Astrocyte (in vitro differentiated cells and primary cell): ENCODE data around the gene PDGFA. TPM values are rescaled to one million over a fixed set of nuclear protein-coding genes. Genes with fewer than 3 reads are reported as not detected.

Source experiments
- DNase-seq: peaks from one replicate; pipeline ENCODE4 v3.0.0-alpha.2; 2010; ENCODE audit warnings: low read depth
- FAIRE-seq: peaks from 2 replicates; lab custom pipeline; 2011; peaks lifted over from hg19 to GRCh38; lab: Jason Lieb, UNC
- H2AFZ ChIP-seq: 2 replicates; pipeline ENCODE4 v1.6.0; 2012; ENCODE audit warnings: low read depth, low read length, inconsistent platforms
- H3K27ac ChIP-seq: 2 replicates; pipeline ENCODE4 v1.5.1; 2011; ENCODE audit warnings: low read depth, low read length, inconsistent platforms
- H3K27me3 ChIP-seq: 2 replicates; pipeline ENCODE4 v1.6.0; 2011; ENCODE audit warnings: low read length, inconsistent platforms; ENCODE audit not compliant: insufficient read depth
- H3K36me3 ChIP-seq: 2 replicates; pipeline ENCODE4 v1.5.1; 2011; ENCODE audit warnings: low read length, inconsistent platforms; ENCODE audit not compliant: insufficient read depth
- H3K4me1 ChIP-seq: 2 replicates; pipeline ENCODE4 v1.5.1; 2011; ENCODE audit warnings: low read length, inconsistent platforms; ENCODE audit not compliant: insufficient read depth
- H3K4me2 ChIP-seq: 2 replicates; pipeline ENCODE4 v1.6.0; 2012; ENCODE audit warnings: low read length, inconsistent platforms
- H3K4me3 ChIP-seq: 2 replicates; pipeline ENCODE4 v1.5.1; 2011; ENCODE audit warnings: low read depth, mild to moderate bottlenecking, low read length, inconsistent platforms; ENCODE audit not compliant: insufficient read depth
- H3K79me2 ChIP-seq: 2 replicates; pipeline ENCODE4 v1.6.0; 2012; ENCODE audit warnings: mild to moderate bottlenecking, low read length, inconsistent platforms; ENCODE audit not compliant: insufficient read depth
- H3K9ac ChIP-seq: 2 replicates; pipeline ENCODE4 v1.6.0; 2012; ENCODE audit warnings: mild to moderate bottlenecking, low read length, inconsistent platforms
- H3K9me3 ChIP-seq: 2 replicates; pipeline ENCODE4 v1.5.1; 2012; ENCODE audit warnings: low read depth, mild to moderate bottlenecking, low read length, inconsistent platforms; ENCODE audit not compliant: insufficient read depth
- H4K20me1 ChIP-seq: 2 replicates; pipeline ENCODE4 v1.6.0; 2012; ENCODE audit warnings: low read length, inconsistent platforms; ENCODE audit not compliant: insufficient read depth
- H3K27ac Mint-ChIP-seq: one replicate; pipeline ENCODE4 v1.8.0; 2021; ENCODE audit warnings: mild to moderate bottlenecking, mixed read lengths; ENCODE audit not compliant: unreplicated experiment
- H3K27me3 Mint-ChIP-seq: one replicate; pipeline ENCODE4 v1.8.0; 2021; ENCODE audit warnings: low read depth, mixed read lengths; ENCODE audit not compliant: unreplicated experiment
- H3K36me3 Mint-ChIP-seq: one replicate; pipeline ENCODE4 v1.8.0; 2021; ENCODE audit warnings: low read depth, mixed read lengths; ENCODE audit not compliant: unreplicated experiment
- H3K4me1 Mint-ChIP-seq: one replicate; pipeline ENCODE4 v1.8.0; 2021; ENCODE audit warnings: low read depth, mixed read lengths; ENCODE audit not compliant: unreplicated experiment
- H3K4me3 Mint-ChIP-seq: one replicate; pipeline ENCODE4 v1.8.0; 2021; ENCODE audit warnings: mild to moderate bottlenecking, moderate library complexity, mixed read lengths; ENCODE audit not compliant: unreplicated experiment
- H3K9me3 Mint-ChIP-seq: one replicate; pipeline ENCODE4 v1.8.0; 2021; ENCODE audit warnings: mild to moderate bottlenecking, mixed read lengths; ENCODE audit not compliant: unreplicated experiment
- EZH2 ChIP-seq: IDR thresholded peaks from 2 replicates; pipeline ENCODE4 v1.6.1; 2012; ENCODE audit warnings: mild to moderate bottlenecking, low read length, inconsistent platforms; ENCODE audit not compliant: insufficient read depth
- total RNA-seq: library from RNA; stranded (reverse); gene quantifications from 2 replicates; pipeline ENCODE4 v1.2.1, GENCODE V29; 2021
- TF ChIP-seq, protein P1 (sequence below): IDR thresholded peaks from 2 replicates; pipeline ENCODE4 v1.5.1; 2011; ENCODE audit warnings: low read depth, mild to moderate bottlenecking, inconsistent platforms, low read length, moderate library complexity; ENCODE audit not compliant: insufficient read depth

The PDGFA gene
- total RNA-seq, 1 donor from 2014 or later: 47.1 TPM

- H3K27ac ChIP-seq: no peak overlapping the region
- no peak overlapping the region for H3K4me3 ChIP-seq
- peaks cover 8% of the 10 kb centered on the region for H3K27me3 ChIP-seq
- FAIRE-seq (no peak), DNase-seq (no peak)
- no peak overlapping the region for H3K9ac ChIP-seq
- H3K27me3 Mint-ChIP-seq: peaks cover 22% of the 10 kb centered on the region
- no peaks in the 10 kb centered on the region for H3K4me1 Mint-ChIP-seq
- no peak overlapping the region for H3K4me3 Mint-ChIP-seq
- H3K4me2 ChIP-seq: no peak overlapping the region
- TF ChIP-seq, protein P1, sequence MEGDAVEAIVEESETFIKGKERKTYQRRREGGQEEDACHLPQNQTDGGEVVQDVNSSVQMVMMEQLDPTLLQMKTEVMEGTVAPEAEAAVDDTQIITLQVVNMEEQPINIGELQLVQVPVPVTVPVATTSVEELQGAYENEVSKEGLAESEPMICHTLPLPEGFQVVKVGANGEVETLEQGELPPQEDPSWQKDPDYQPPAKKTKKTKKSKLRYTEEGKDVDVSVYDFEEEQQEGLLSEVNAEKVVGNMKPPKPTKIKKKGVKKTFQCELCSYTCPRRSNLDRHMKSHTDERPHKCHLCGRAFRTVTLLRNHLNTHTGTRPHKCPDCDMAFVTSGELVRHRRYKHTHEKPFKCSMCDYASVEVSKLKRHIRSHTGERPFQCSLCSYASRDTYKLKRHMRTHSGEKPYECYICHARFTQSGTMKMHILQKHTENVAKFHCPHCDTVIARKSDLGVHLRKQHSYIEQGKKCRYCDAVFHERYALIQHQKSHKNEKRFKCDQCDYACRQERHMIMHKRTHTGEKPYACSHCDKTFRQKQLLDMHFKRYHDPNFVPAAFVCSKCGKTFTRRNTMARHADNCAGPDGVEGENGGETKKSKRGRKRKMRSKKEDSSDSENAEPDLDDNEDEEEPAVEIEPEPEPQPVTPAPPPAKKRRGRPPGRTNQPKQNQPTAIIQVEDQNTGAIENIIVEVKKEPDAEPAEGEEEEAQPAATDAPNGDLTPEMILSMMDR: no peak
- TF ChIP-seq EZH2: no peak
- H2AFZ ChIP-seq: no peak overlapping the region
- peaks cover 6% of the 10 kb centered on the region for H3K9me3 Mint-ChIP-seq
- H4K20me1 ChIP-seq: no peaks in the 10 kb centered on the region
- no peaks in the 10 kb centered on the region for H3K36me3 ChIP-seq
- no peaks in the 10 kb centered on the region for H3K4me1 ChIP-seq
- no peaks in the 10 kb centered on the region for H3K79me2 ChIP-seq
- H3K36me3 Mint-ChIP-seq: no peaks in the 10 kb centered on the region
- H3K27ac Mint-ChIP-seq: no peak overlapping the region
- H3K9me3 ChIP-seq: no peaks in the 10 kb centered on the region
Measured at GRCh38 chr7:527723-528122, 8.1 kb upstream of the PDGFA start.

GRCh38 chr7:526460-527034 lies 6.9 kb upstream of the PDGFA start:
- Histone ChIP-seq H3K9ac (no peak overlapping the region), H3K4me3 (no peak overlapping the region), H3K9me3 (no peaks in the 10 kb centered on the region), H3K27me3 (peaks cover 16% of the 10 kb centered on the region), H3K27ac (no peak overlapping the region), H2AFZ (no peak overlapping the region), H4K20me1 (no peaks in the 10 kb centered on the region), H3K4me1 (peaks cover 9% of the 10 kb centered on the region), H3K36me3 (no peaks in the 10 kb centered on the region), H3K79me2 (no peaks in the 10 kb centered on the region), H3K4me2 (no peak overlapping the region)
- peaks cover 22% of the 10 kb centered on the region for H3K27me3 Mint-ChIP-seq
- H3K36me3 Mint-ChIP-seq: no peaks in the 10 kb centered on the region
- H3K9me3 Mint-ChIP-seq: peaks cover 6% of the 10 kb centered on the region
- peak overlapping the region; percentile 58 for H3K27ac Mint-ChIP-seq
- DNase-seq (no peak), FAIRE-seq (no peak)
- TF ChIP-seq, protein P1: no peak
- TF ChIP-seq EZH2: no peak
- no peak overlapping the region for H3K4me3 Mint-ChIP-seq
- H3K4me1 Mint-ChIP-seq: no peaks in the 10 kb centered on the region

GRCh38 chr7:525740-526139 lies 6.1 kb upstream of the PDGFA start:
- Histone ChIP-seq H3K4me2 (no peak overlapping the region), H4K20me1 (peaks cover 4% of the 10 kb centered on the region), H3K4me1 (peaks cover 16% of the 10 kb centered on the region), H3K9me3 (no peaks in the 10 kb centered on the region), H3K4me3 (no peak overlapping the region), H3K27ac (no peak overlapping the region), H3K9ac (no peak overlapping the region), H3K79me2 (no peaks in the 10 kb centered on the region), H2AFZ (no peak overlapping the region), H3K27me3 (peaks cover 20% of the 10 kb centered on the region), H3K36me3 (no peaks in the 10 kb centered on the region)
- DNase-seq: no peak
- peaks cover 6% of the 10 kb centered on the region for H3K9me3 Mint-ChIP-seq
- no peak for TF ChIP-seq EZH2
- TF ChIP-seq, protein P1: no peak
- no peak overlapping the region for H3K4me3 Mint-ChIP-seq
- H3K27me3 Mint-ChIP-seq: peaks cover 20% of the 10 kb centered on the region
- no peak for FAIRE-seq
- no peaks in the 10 kb centered on the region for H3K4me1 Mint-ChIP-seq
- no peaks in the 10 kb centered on the region for H3K36me3 Mint-ChIP-seq
- no peak overlapping the region for H3K27ac Mint-ChIP-seq
